Measurements from ENCODE around the gene TRIP11.
A peak's percentile ranks its signal among the peaks of the same experiment; 100 is the strongest.

- peak in 1 of 3 donors; percentile 13 for TF ChIP-seq POLR2AphosphoS5 (IDR thresholded peaks at IDR 0.05)
- TF ChIP-seq CTCF (IDR thresholded peaks at IDR 0.05), result no peak
- TF ChIP-seq POLR2A (IDR thresholded peaks at IDR 0.05), result no peak
These were observed 121.5 kb downstream of the TRIP11 start for GRCh38 chr14:91918186-91918883.
